Measurements from ENCODE around the gene SLC26A2. TPM values are rescaled to one million over a fixed set of nuclear protein-coding genes. Genes with fewer than 3 reads are reported as not detected.
"Not testable (repeated sequence)": the region's sequence is repeated elsewhere in the genome, so short reads cannot be mapped to it uniquely, and the experiment has no call there.

SLC26A2 gene
- total and polyA plus RNA-seq, 2 experiments from 2014 or later: 3.5 to 11.5 TPM

GRCh38 chr5:150026682-150027172 is 66.2 kb downstream of the SLC26A2 start:
- no peak overlapping the region for H3K27ac Mint-ChIP-seq
- H3K4me1 Mint-ChIP-seq: peaks cover 14% of the 10 kb centered on the region; the same call in 2 of the 3 replicates
- Histone ChIP-seq H2AFZ (no peak overlapping the region), H3K36me3 (ENCODE audit: insufficient read depth) (peaks cover 43% of the 10 kb centered on the region), H3K27ac (ENCODE audit: low read depth) (no peak overlapping the region), H3K4me1 (ENCODE audit: insufficient read depth) (no peaks in the 10 kb centered on the region; the same call in 1 of the 2 replicates), H3K9me2 (ENCODE audit: insufficient read depth) (no peaks in the 10 kb centered on the region), H3F3A (replicated peaks; ENCODE audit: low read depth) (no peaks in the 10 kb centered on the region), H3K4me2 (no peak overlapping the region), H3K4me3 (no peak overlapping the region), H4K20me1 (replicated peaks; ENCODE audit: insufficient read depth) (no peaks in the 10 kb centered on the region; the same call in none of the 2 replicates), H3K27me3 (ENCODE audit: insufficient read depth) (no peaks in the 10 kb centered on the region), H3K79me2 (replicated peaks; ENCODE audit: insufficient read depth) (no peaks in the 10 kb centered on the region; the same call in 1 of the 2 replicates)
- ATAC-seq (no peak), DNase-seq (ENCODE audit: low spot score) (no peak)
- no peaks in the 10 kb centered on the region for H3K9me3 Mint-ChIP-seq
- H3K36me3 Mint-ChIP-seq (ENCODE audit: low read depth): peaks cover 60% of the 10 kb centered on the region
- TF ChIP-seq ZNF462 (CRISPR knock-in tag; IDR thresholded peaks at IDR 0.05): no peak
- TF ChIP-seq POLR2AphosphoS5 (IDR thresholded peaks at IDR 0.05; ENCODE audit: low read depth): no peak
- TF ChIP-seq ZNF114 (CRISPR knock-in tag; IDR thresholded peaks at IDR 0.05): no peak
- no peak for TF ChIP-seq NANOG (IDR thresholded peaks at IDR 0.05; ENCODE audit: borderline replicate concordance)
- TF ChIP-seq STAT1 (IDR thresholded peaks at IDR 0.05; ENCODE audit: unreplicated experiment): no peak
- no peak for TF ChIP-seq JUNB (IDR thresholded peaks at IDR 0.05; ENCODE audit: unreplicated experiment)
- peaks cover 3% of the 10 kb centered on the region for H3K27me3 Mint-ChIP-seq (ENCODE audit: insufficient read depth, low read depth, poor library complexity)
- no peak overlapping the region for H3K4me3 Mint-ChIP-seq

- H3K4me1 Mint-ChIP-seq; H3K4me1 ChIP-seq (ENCODE audit: insufficient read depth); H2AFZ ChIP-seq; H3F3A ChIP-seq (replicated peaks; ENCODE audit: low read depth); H3K79me2 ChIP-seq (replicated peaks; ENCODE audit: insufficient read depth); DNase-seq (ENCODE audit: low spot score); H3K27me3 Mint-ChIP-seq (ENCODE audit: insufficient read depth, low read depth, poor library complexity); H3K9me2 ChIP-seq (ENCODE audit: insufficient read depth); H3K27ac ChIP-seq (ENCODE audit: low read depth); H3K4me3 ChIP-seq; H3K27ac Mint-ChIP-seq; H3K9me3 Mint-ChIP-seq; ATAC-seq; H3K4me3 Mint-ChIP-seq; H3K4me2 ChIP-seq; H4K20me1 ChIP-seq (replicated peaks; ENCODE audit: insufficient read depth); H3K27me3 ChIP-seq (ENCODE audit: insufficient read depth): not testable (repeated sequence)
- peaks cover 48% of the 10 kb centered on the region for H3K36me3 ChIP-seq (ENCODE audit: insufficient read depth)
- peaks cover 64% of the 10 kb centered on the region for H3K36me3 Mint-ChIP-seq (ENCODE audit: low read depth)
Observed at GRCh38 chr5:150028047-150028446, 67.5 kb downstream of the SLC26A2 start.

All from GM23338 (cell line).